ENCODE data around the gene BMF. TPM values are rescaled to one million over a fixed set of nuclear protein-coding genes. Genes with fewer than 3 reads are reported as not detected.

The BMF gene
- polyA plus RNA-seq, 1 donor from 2014 or later = 5.8 TPM

DNA sequence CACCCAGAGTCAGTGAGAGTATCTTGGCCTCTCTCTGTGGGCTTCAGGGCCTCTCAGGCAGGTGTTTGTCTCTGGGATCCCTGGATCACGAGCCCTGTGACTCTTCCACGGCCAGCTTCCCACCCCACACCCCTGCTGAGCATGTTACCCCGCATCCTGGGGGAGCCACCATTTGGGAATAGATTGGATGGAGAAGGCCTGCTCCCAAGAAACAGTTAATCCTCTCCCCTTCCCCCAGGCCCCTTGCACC, 54.1 kb downstream of the BMF start:
- H4K20me1 ChIP-seq (ENCODE audit: insufficient read depth) = no peaks in the 10 kb centered on the region
- H3K4me2 ChIP-seq (ENCODE audit: low read length) = no peak overlapping the region
- H2AFZ ChIP-seq (ENCODE audit: low read depth, low read length) = no peak overlapping the region
- H3K9me2 ChIP-seq (ENCODE audit: insufficient read depth, low read length) = no peaks in the 10 kb centered on the region
- no peaks in the 10 kb centered on the region for H3K36me3 ChIP-seq (ENCODE audit: insufficient read depth, low read length)
- H3K4me3 ChIP-seq (ENCODE audit: low read length) = no peak overlapping the region
- H3K79me2 ChIP-seq (replicated peaks; ENCODE audit: insufficient read depth, low read length) = no peaks in the 10 kb centered on the region
- no peak overlapping the region for H3K27ac ChIP-seq (ENCODE audit: low read length)
- H3K9ac ChIP-seq (ENCODE audit: low read length) = no peak overlapping the region
- no peaks in the 10 kb centered on the region for H3K27me3 ChIP-seq (ENCODE audit: insufficient read depth, low read depth, low read length)
- no peak for TF ChIP-seq EZH2 (IDR thresholded peaks at IDR 0.05; ENCODE audit: borderline replicate concordance, insufficient read depth, low read length, poor library complexity, severe bottlenecking)
- TF ChIP-seq POLR2AphosphoS5 (IDR thresholded peaks at IDR 0.05) = no peak
- TF ChIP-seq REST (IDR thresholded peaks at IDR 0.05; ENCODE audit: borderline replicate concordance) = no peak
- no peak for TF ChIP-seq TAF1 (IDR thresholded peaks at IDR 0.05; ENCODE audit: low read depth)
- no peak for TF ChIP-seq EP300 (conservative IDR thresholded peaks at IDR 0.05; ENCODE audit: poor library complexity, severe bottlenecking)
- TF ChIP-seq, protein P1, sequence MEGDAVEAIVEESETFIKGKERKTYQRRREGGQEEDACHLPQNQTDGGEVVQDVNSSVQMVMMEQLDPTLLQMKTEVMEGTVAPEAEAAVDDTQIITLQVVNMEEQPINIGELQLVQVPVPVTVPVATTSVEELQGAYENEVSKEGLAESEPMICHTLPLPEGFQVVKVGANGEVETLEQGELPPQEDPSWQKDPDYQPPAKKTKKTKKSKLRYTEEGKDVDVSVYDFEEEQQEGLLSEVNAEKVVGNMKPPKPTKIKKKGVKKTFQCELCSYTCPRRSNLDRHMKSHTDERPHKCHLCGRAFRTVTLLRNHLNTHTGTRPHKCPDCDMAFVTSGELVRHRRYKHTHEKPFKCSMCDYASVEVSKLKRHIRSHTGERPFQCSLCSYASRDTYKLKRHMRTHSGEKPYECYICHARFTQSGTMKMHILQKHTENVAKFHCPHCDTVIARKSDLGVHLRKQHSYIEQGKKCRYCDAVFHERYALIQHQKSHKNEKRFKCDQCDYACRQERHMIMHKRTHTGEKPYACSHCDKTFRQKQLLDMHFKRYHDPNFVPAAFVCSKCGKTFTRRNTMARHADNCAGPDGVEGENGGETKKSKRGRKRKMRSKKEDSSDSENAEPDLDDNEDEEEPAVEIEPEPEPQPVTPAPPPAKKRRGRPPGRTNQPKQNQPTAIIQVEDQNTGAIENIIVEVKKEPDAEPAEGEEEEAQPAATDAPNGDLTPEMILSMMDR (IDR thresholded peaks at IDR 0.05; ENCODE audit: poor library complexity, severe bottlenecking) = no peak
- no peak for TF ChIP-seq MXI1 (conservative IDR thresholded peaks at IDR 0.05; ENCODE audit: poor library complexity, severe bottlenecking)
- TF ChIP-seq SMC3 (conservative IDR thresholded peaks at IDR 0.05; ENCODE audit: poor library complexity) = no peak
- TF ChIP-seq RAD21 (conservative IDR thresholded peaks at IDR 0.05) = no peak
- H3F3A ChIP-seq (ENCODE audit: insufficient read depth, low read length, poor library complexity, severe bottlenecking) = no peaks in the 10 kb centered on the region
- no peaks in the 10 kb centered on the region for H3K9me3 ChIP-seq (ENCODE audit: low read length)

DNA sequence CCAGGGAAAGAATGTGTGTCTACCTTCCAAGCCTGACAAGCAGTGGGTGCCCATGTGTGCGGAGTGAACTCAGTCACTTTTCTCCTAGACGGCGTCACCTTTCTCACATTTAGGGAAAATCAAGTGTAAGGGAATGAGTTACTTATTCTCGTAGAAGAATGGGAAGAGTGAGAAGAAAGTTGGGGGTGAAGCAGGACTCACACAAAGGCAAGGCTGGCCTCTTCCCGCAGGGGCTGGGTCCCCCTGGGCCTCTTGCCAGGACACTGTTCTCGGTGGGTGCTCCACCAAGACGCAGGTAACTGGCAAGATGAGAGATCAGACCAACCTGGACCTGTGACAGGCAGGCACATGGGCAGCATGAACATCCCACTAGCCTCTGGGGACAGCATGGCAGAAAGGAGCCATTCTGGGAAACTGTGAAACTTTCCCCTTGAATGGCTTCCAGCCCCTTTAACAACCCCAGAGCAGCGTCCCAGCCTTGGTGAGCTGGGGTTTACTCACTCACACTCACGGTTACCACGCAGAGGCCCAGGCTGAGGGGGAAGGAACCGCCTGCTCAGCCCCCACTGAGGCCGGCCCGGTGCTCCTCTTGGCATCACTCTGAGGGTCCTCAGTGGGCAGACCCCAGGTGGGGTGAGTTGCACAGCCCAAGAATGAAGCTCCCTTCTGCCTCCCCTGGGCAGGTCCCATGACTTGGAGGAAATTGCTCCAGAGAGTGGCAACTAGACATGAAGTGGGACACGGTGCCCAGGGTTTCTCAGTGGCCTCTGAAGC, 54.7 kb downstream of the BMF start:
- Histone ChIP-seq H3K79me2 (replicated peaks; ENCODE audit: insufficient read depth, low read length) (no peaks in the 10 kb centered on the region), H3K9ac (ENCODE audit: low read length) (no peak overlapping the region), H4K20me1 (ENCODE audit: insufficient read depth) (no peaks in the 10 kb centered on the region), H3K9me3 (ENCODE audit: low read length) (no peaks in the 10 kb centered on the region), H3K36me3 (ENCODE audit: insufficient read depth, low read length) (no peaks in the 10 kb centered on the region), H3F3A (ENCODE audit: insufficient read depth, low read length, poor library complexity, severe bottlenecking) (no peaks in the 10 kb centered on the region), H3K4me2 (ENCODE audit: low read length) (no peak overlapping the region), H2AFZ (ENCODE audit: low read depth, low read length) (no peak overlapping the region), H3K4me3 (ENCODE audit: low read length) (no peak overlapping the region), H3K9me2 (ENCODE audit: insufficient read depth, low read length) (no peaks in the 10 kb centered on the region), H3K27me3 (ENCODE audit: insufficient read depth, low read depth, low read length) (no peaks in the 10 kb centered on the region), H3K27ac (ENCODE audit: low read length) (no peak overlapping the region)
- TF ChIP-seq RAD21 (conservative IDR thresholded peaks at IDR 0.05) (no peak), POLR2AphosphoS5 (IDR thresholded peaks at IDR 0.05) (no peak), TAF1 (IDR thresholded peaks at IDR 0.05; ENCODE audit: low read depth) (no peak), MXI1 (conservative IDR thresholded peaks at IDR 0.05; ENCODE audit: poor library complexity, severe bottlenecking) (no peak), REST (IDR thresholded peaks at IDR 0.05; ENCODE audit: borderline replicate concordance) (no peak), EZH2 (IDR thresholded peaks at IDR 0.05; ENCODE audit: borderline replicate concordance, insufficient read depth, low read length, poor library complexity, severe bottlenecking) (no peak), EP300 (conservative IDR thresholded peaks at IDR 0.05; ENCODE audit: poor library complexity, severe bottlenecking) (no peak), SMC3 (conservative IDR thresholded peaks at IDR 0.05; ENCODE audit: poor library complexity) (no peak)
- TF ChIP-seq, protein P1 (IDR thresholded peaks at IDR 0.05; ENCODE audit: poor library complexity, severe bottlenecking) = no peak
